KOPT-K1 (cell line): Measurements from ENCODE around the gene COX7B2.

ENCODE experiments used
- H3K27ac ChIP-seq: fragments of 200-600 bp; sonication (generic); 2 replicates; pipeline ENCODE4 v1.5.1; 2016; ENCODE audit warnings: antibody characterized with exemption, mild to moderate bottlenecking, low read depth, low read length; ENCODE audit not compliant: poor library complexity, severe bottlenecking
- H3K36me3 ChIP-seq: fragments of 200-600 bp; sonication (generic); 2 replicates; pipeline ENCODE4 v1.5.1; 2017; ENCODE audit warnings: antibody characterized with exemption, mild to moderate bottlenecking, low read length, moderate library complexity; ENCODE audit not compliant: insufficient read depth
- H3K9me3 ChIP-seq: fragments of 200-600 bp; sonication (generic); 2 replicates; pipeline ENCODE4 v1.5.1; 2017; ENCODE audit warnings: antibody characterized with exemption, low read length, mild to moderate bottlenecking; ENCODE audit not compliant: insufficient read depth, poor library complexity, severe bottlenecking

The COX7B2 gene, protein sequence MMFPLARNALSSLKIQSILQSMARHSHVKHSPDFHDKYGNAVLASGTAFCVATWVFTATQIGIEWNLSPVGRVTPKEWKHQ

GRCh38 chr4:46909078-46909477, at the start of gene COX7B2:
TSS of gene COX7B2 (minus strand) at chr4:46909245. CDS start at chr4:46735192, 174,053 bp downstream.
- no peaks in the 10 kb centered on the region for H3K9me3 ChIP-seq
- no peak within 1 kb of the TSS for H3K27ac ChIP-seq
- no peaks in the 10 kb centered on the region for H3K36me3 ChIP-seq

GRCh38 chr4:46956451-46956850, 47.4 kb upstream of the COX7B2 start:
- no peaks in the 10 kb centered on the region for H3K36me3 ChIP-seq
- no peak overlapping the region for H3K27ac ChIP-seq
- no peaks in the 10 kb centered on the region for H3K9me3 ChIP-seq

- H3K27ac ChIP-seq: no peak overlapping the region
- H3K36me3 ChIP-seq: no peaks in the 10 kb centered on the region
- no peaks in the 10 kb centered on the region for H3K9me3 ChIP-seq
Observed at GRCh38 chr4:46955601-46956000, 46.6 kb upstream of the COX7B2 start.

GRCh38 chr4:46954643-46955042, 45.6 kb upstream of the COX7B2 start:
- no peak overlapping the region for H3K27ac ChIP-seq
- H3K36me3 ChIP-seq: no peaks in the 10 kb centered on the region

GRCh38 chr4:46953564-46953963, 44.5 kb upstream of the COX7B2 start:
- Histone ChIP-seq H3K27ac (no peak overlapping the region), H3K36me3 (no peaks in the 10 kb centered on the region), H3K9me3 (no peaks in the 10 kb centered on the region)

More at GRCh38 chr4:46954643-46955042, 45.6 kb upstream of the COX7B2 start:
- H3K9me3 ChIP-seq: no peaks in the 10 kb centered on the region

DNA sequence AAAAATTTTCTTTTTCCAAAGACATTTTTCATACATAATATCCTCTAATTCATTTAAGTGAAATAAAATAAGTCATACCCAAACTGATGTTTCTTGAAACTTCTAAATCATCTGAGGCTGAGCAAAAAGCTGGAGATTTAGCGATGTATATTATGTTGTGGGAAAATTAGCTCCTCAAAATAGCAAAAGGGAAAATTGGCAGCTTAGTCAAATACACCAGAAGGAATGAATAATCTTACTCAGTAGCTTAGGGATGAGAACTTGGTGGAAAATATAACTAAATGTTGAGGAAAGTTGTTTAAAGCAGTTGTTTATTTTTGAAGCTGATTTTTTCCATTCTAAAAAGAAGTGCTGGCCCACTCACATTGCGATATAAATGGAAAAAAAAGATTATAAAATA, 43.4 kb upstream of the COX7B2 start:
- H3K27ac ChIP-seq: no peak overlapping the region
- H3K36me3 ChIP-seq: no peaks in the 10 kb centered on the region
- H3K9me3 ChIP-seq: no peaks in the 10 kb centered on the region

- H3K36me3 ChIP-seq: no peaks in the 10 kb centered on the region
- no peak overlapping the region for H3K27ac ChIP-seq
- H3K9me3 ChIP-seq: no peaks in the 10 kb centered on the region
Observed at GRCh38 chr4:46950826-46951225, 41.8 kb upstream of the COX7B2 start.

- no peaks in the 10 kb centered on the region for H3K9me3 ChIP-seq
- H3K36me3 ChIP-seq: no peaks in the 10 kb centered on the region
- H3K27ac ChIP-seq: no peak overlapping the region
Observed at GRCh38 chr4:46949822-46950221, 40.8 kb upstream of the COX7B2 start.

DNA sequence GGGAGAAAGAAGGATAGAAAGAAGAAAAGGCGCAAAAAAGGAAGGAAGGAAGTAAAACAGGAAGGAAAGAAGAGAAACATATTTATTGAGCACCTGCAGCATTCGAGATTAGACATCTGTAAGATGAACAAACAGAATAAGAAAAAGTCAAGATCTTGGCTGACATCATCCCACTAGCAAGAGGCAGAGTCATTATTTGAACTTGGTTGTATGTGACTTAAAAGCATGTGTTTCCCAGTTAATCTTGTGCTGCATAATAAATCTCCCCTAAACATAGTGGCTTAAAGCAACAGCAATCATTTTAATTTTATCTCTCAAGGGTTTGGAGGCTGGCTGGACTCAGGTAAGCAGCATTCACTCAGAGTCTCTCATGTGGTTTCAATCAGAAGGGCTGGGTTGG, 38.5 kb upstream of the COX7B2 start:
- Histone ChIP-seq H3K36me3 (no peaks in the 10 kb centered on the region), H3K9me3 (no peaks in the 10 kb centered on the region), H3K27ac (no peak overlapping the region)

GRCh38 chr4:46946919-46947536, 38.0 kb upstream of the COX7B2 start:
- no peaks in the 10 kb centered on the region for H3K36me3 ChIP-seq
- H3K9me3 ChIP-seq: no peaks in the 10 kb centered on the region
- no peak overlapping the region for H3K27ac ChIP-seq

- Histone ChIP-seq H3K27ac (no peak overlapping the region), H3K9me3 (no peaks in the 10 kb centered on the region), H3K36me3 (no peaks in the 10 kb centered on the region)
Observed at GRCh38 chr4:46945062-46945461, 36.0 kb upstream of the COX7B2 start.

DNA sequence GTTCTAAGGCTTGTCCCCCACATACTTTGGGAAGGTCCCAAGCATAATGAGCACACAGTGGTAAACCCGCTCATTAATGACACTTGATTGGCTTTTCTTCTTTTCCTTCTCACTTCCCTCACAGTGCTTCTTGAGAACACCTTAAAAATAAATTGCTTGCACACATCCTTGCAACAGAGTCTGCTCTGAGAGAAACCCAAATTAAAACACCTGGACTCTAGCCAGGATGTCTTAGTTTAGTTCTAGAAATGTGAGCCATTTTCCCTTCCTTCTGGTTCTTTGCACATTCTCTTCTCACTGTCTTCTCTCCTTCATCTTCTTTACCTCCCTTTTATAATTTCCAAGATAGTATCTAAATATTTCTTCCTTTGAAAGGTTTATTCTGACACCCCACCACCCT, 35.3 kb upstream of the COX7B2 start:
- no peak overlapping the region for H3K27ac ChIP-seq
- no peaks in the 10 kb centered on the region for H3K9me3 ChIP-seq
- H3K36me3 ChIP-seq: no peaks in the 10 kb centered on the region

DNA sequence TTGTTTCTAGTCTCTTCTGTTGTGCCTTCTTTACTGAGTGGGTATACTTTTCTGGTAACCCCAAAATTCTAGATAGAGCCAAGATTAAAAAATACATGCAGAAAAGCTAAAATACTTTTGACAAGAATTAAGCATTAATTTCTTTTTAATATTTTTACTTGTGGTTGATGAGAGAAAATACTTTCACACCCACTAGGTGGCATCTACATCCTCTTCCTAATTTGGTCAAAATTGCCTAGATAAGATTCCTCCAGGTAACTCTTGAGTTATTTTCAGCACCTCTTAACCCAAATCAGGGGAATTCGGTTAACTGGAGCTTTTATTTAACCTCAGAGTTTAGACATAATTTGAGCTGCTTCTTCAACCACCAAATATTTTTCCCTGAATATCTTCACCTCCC, 28.4 kb upstream of the COX7B2 start:
- H3K36me3 ChIP-seq: no peaks in the 10 kb centered on the region
- H3K9me3 ChIP-seq: no peaks in the 10 kb centered on the region
- H3K27ac ChIP-seq: no peak overlapping the region

GRCh38 chr4:46934726-46935125, 25.7 kb upstream of the COX7B2 start:
- no peak overlapping the region for H3K27ac ChIP-seq
- no peaks in the 10 kb centered on the region for H3K36me3 ChIP-seq
- H3K9me3 ChIP-seq: no peaks in the 10 kb centered on the region

- Histone ChIP-seq H3K9me3 (no peaks in the 10 kb centered on the region), H3K27ac (no peak overlapping the region), H3K36me3 (no peaks in the 10 kb centered on the region)
Observed at GRCh38 chr4:46933686-46934085, 24.6 kb upstream of the COX7B2 start.

DNA sequence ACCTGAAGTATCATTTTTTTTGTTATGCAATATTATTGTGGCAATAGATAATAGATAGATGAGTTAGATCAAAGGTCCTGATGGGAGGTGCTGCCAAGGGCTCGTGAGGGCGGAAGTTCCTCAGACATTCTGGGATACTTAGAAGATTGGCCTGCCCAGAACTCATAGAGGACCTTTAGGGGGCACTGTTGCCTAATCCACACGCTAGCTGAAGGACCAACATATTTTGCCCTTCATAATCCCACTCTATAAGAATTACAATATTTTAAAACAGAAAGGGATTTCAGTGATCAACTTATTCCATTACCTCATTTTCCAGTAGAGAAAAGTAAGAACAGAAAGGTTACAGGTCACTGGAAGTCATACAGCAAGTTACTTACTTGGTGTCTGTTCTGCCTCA, 22.9 kb upstream of the COX7B2 start:
- Histone ChIP-seq H3K36me3 (no peaks in the 10 kb centered on the region), H3K9me3 (no peaks in the 10 kb centered on the region), H3K27ac (no peak overlapping the region)
